Measurements from ENCODE around the gene AQP3. TPM values are rescaled to one million over a fixed set of nuclear protein-coding genes. Genes with fewer than 3 reads are reported as not detected.
"Not testable (repeated sequence)": the region's sequence is repeated elsewhere in the genome, so short reads cannot be mapped to it uniquely, and the experiment has no call there.

AQP3 gene
- total RNA-seq, 4 donors from 2014 or later, result 1.7 to 24.2 (median 13.5) TPM

- Histone ChIP-seq H3K27me3 (no peaks in the 10 kb centered on the region), H3K27ac (no peak overlapping the region), H3K36me3 (peaks cover 0 to 29% of the 10 kb centered on the region in 2 donors), H3K4me1 (no peaks in the 10 kb centered on the region), H3K9me3 (no peaks in the 10 kb centered on the region), H3K4me3 (no peak overlapping the region)
- TF ChIP-seq POLR2A (IDR thresholded peaks at IDR 0.05), result no peak
- TF ChIP-seq, protein P1, sequence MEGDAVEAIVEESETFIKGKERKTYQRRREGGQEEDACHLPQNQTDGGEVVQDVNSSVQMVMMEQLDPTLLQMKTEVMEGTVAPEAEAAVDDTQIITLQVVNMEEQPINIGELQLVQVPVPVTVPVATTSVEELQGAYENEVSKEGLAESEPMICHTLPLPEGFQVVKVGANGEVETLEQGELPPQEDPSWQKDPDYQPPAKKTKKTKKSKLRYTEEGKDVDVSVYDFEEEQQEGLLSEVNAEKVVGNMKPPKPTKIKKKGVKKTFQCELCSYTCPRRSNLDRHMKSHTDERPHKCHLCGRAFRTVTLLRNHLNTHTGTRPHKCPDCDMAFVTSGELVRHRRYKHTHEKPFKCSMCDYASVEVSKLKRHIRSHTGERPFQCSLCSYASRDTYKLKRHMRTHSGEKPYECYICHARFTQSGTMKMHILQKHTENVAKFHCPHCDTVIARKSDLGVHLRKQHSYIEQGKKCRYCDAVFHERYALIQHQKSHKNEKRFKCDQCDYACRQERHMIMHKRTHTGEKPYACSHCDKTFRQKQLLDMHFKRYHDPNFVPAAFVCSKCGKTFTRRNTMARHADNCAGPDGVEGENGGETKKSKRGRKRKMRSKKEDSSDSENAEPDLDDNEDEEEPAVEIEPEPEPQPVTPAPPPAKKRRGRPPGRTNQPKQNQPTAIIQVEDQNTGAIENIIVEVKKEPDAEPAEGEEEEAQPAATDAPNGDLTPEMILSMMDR (IDR thresholded peaks at IDR 0.05 in 4 of 5, conservative IDR thresholded peaks at IDR 0.05 in 1 of 5), result no peak
- ATAC-seq (no peak), DNase-seq (no peak)
- in situ Hi-C loops (cut with MboI; ENCODE audit: low sequenced_read_pairs in 4 of 4) (loop anchor here in 1 of 4 donors (25.0 kb wide), 1 partner anchor 171 kb away; the partner anchor contains the start of gene NFX1), intact Hi-C loops (cut with DNase I; ENCODE audit: low total_unique reads) (no loop called here)
Observed at GRCh38 chr9:33458444-33458843, 11.1 kb upstream of the AQP3 start.

GRCh38 chr9:33455945-33456344 lies 8.6 kb upstream of the AQP3 start:
- Histone ChIP-seq H3K27me3 (no peaks in the 10 kb centered on the region), H3K27ac (no peak overlapping the region), H3K4me1 (no peaks in the 10 kb centered on the region), H3K4me3 (no peak overlapping the region), H3K9me3 (no peaks in the 10 kb centered on the region), H3K36me3 (peaks cover 0 to 4% of the 10 kb centered on the region in 2 donors)
- DNase-seq, result no peak
- in situ Hi-C loops (cut with MboI; ENCODE audit: low sequenced_read_pairs in 4 of 4), result loop anchor here in 1 of 4 donors (25.0 kb wide), 1 partner anchor 169 kb away; the partner anchor contains the start of gene NFX1
- TF ChIP-seq POLR2A (IDR thresholded peaks at IDR 0.05), result no peak
- TF ChIP-seq, protein P1 (IDR thresholded peaks at IDR 0.05 in 4 of 5, conservative IDR thresholded peaks at IDR 0.05 in 1 of 5), result no peak
- intact Hi-C loops (cut with DNase I; ENCODE audit: low total_unique reads), result no loop called here
- no peak for ATAC-seq

- ATAC-seq; H3K4me1 ChIP-seq; H3K27ac ChIP-seq; H3K9me3 ChIP-seq; H3K27me3 ChIP-seq; H3K4me3 ChIP-seq; DNase-seq; H3K36me3 ChIP-seq; intact Hi-C loops (cut with DNase I; ENCODE audit: low total_unique reads): not testable (repeated sequence)
- in situ Hi-C loops (cut with MboI; ENCODE audit: low sequenced_read_pairs in 4 of 4), result loop anchor here in 1 of 4 donors (25.0 kb wide), 1 partner anchor 168 kb away; the partner anchor contains the start of gene NFX1
Observed at GRCh38 chr9:33455456-33455855, 8.1 kb upstream of the AQP3 start.

- H3K27ac ChIP-seq; DNase-seq; H3K36me3 ChIP-seq; ATAC-seq; intact Hi-C loops (cut with DNase I; ENCODE audit: low total_unique reads); H3K4me3 ChIP-seq; H3K4me1 ChIP-seq; H3K27me3 ChIP-seq; H3K9me3 ChIP-seq: not testable (repeated sequence)
- in situ Hi-C loops (cut with MboI; ENCODE audit: low sequenced_read_pairs in 4 of 4), result loop anchor here in 1 of 4 donors (25.0 kb wide), 1 partner anchor 167 kb away; the partner anchor contains the start of gene NFX1
Observed at GRCh38 chr9:33454661-33455026, 7.3 kb upstream of the AQP3 start.

GRCh38 chr9:33453999-33454660 lies 6.7 kb upstream of the AQP3 start:
- H3K4me3 ChIP-seq, result no peak overlapping the region
- in situ Hi-C loops (cut with MboI; ENCODE audit: low sequenced_read_pairs in 4 of 4), result loop anchor here in 1 of 4 donors (25.0 kb wide), 1 partner anchor 167 kb away; the partner anchor contains the start of gene NFX1
- no peaks in the 10 kb centered on the region for H3K36me3 ChIP-seq
- H3K4me1 ChIP-seq, result no peaks in the 10 kb centered on the region
- no peaks in the 10 kb centered on the region for H3K9me3 ChIP-seq
- intact Hi-C loops (cut with DNase I; ENCODE audit: low total_unique reads), result no loop called here
- no peak overlapping the region for H3K27ac ChIP-seq
- no peak for TF ChIP-seq POLR2A (IDR thresholded peaks at IDR 0.05)
- TF ChIP-seq, protein P1 (IDR thresholded peaks at IDR 0.05 in 4 of 5, conservative IDR thresholded peaks at IDR 0.05 in 1 of 5), result no peak
- ATAC-seq, result no peak
- no peak for DNase-seq
- H3K27me3 ChIP-seq, result no peaks in the 10 kb centered on the region

Data from gastrocnemius medialis (tissue), 4 donors.